ENCODE data around the gene ERICH3.

The ERICH3 gene

DNA sequence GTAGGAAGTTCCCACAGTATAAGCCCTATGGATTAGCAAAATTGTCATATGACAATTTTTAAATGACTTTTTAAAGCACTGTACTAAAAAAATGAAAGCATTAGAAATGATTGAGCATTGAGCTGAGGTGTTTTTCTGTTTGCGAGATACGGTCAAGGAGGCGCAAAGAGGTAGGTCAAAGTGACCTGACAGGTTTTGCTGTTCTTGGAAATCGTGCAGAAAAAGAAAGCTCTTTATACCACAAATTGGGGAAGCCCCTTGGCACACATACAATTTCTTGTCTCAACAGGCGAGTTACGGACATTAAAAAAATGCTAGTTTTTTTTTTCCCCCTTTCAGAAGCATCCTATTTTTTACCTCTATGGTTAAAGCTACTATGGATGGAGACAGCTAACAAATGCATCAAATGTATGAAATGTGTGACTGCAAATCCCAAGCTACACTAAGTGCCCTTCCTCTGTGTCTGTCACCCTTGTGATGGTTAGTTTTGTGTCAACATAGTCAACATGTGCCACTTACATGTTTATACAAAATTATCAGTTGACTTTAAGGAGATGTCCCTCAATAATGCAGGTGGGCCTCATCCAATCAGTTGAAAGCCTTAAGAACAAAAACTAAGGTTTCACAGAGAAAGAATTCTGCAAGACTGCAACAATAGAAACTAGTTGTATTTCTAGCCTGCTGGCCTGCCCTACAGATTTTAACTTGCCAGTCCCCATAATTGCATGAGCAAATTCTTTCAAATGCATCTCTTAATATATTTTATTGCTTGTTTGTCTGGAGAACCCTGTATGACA is 30.0 kb upstream of the ERICH3 start:
- no peak for TF ChIP-seq Cebpa-rat (IDR thresholded peaks at IDR 0.05)
- H3K9me3 ChIP-seq (replicated peaks in 1 of 11) = no peaks in the 10 kb centered on the region
- no peaks in the 10 kb centered on the region for H3K4me1 ChIP-seq
- H3K36me3 ChIP-seq = peaks cover 17 to 53% (median 41%) of the 10 kb centered on the region in 11 experiments
- no peak overlapping the region for H3K9ac ChIP-seq
- H3K4me3 ChIP-seq = no peak overlapping the region
- H4K20me1 ChIP-seq = no peaks in the 10 kb centered on the region
- no peak overlapping the region for H3K27ac ChIP-seq
- no peak overlapping the region for H3K4me2 ChIP-seq
- no peaks in the 10 kb centered on the region for H3K27me3 ChIP-seq

GRCh38 chr1:74699331-74699730 is 25.7 kb upstream of the ERICH3 start:
- no peak overlapping the region; a peak in 1 of 22 replicates for H3K4me2 ChIP-seq

DNA sequence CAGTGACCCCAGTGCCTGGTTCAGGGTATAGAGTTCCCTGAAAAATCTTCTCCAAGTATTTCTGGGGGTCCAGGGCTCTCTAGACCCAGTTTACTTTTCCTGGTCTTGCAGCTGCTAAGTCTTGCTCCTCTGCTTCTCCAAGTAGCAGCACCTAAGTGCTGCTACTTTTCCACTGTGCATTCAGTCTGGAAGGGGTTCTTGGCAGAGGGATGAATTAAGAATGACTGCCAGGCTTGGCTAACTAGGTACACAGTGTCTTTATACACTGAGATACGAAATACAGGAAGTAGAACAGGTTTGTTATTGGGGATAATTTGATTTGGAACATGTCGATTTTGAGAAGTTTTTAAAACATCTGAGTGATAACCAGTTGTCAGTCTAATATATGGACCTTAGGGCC is 24.2 kb upstream of the ERICH3 start:
- Histone ChIP-seq H3K9ac (no peak overlapping the region), H3K4me1 (no peaks in the 10 kb centered on the region), H3K27ac (no peak overlapping the region), H3K9me3 (replicated peaks in 1 of 11) (no peaks in the 10 kb centered on the region), H3K4me3 (no peak overlapping the region), H3K36me3 (peaks cover 0 to 6% (median 0%) of the 10 kb centered on the region in 11 experiments; a peak in 2 of 22 replicates), H3K27me3 (no peaks in the 10 kb centered on the region), H3K4me2 (no peak overlapping the region), H4K20me1 (no peaks in the 10 kb centered on the region)
- TF ChIP-seq Cebpa-rat (IDR thresholded peaks at IDR 0.05) = no peak

More at GRCh38 chr1:74699331-74699730, 25.7 kb upstream of the ERICH3 start:
- Histone ChIP-seq H4K20me1 (no peaks in the 10 kb centered on the region), H3K36me3 (peaks cover 3 to 21% (median 12%) of the 10 kb centered on the region in 11 experiments; a peak in 17 of 22 replicates), H3K4me3 (no peak overlapping the region), H3K9ac (no peak overlapping the region), H3K9me3 (replicated peaks in 1 of 11) (no peaks in the 10 kb centered on the region), H3K4me1 (no peaks in the 10 kb centered on the region), H3K27ac (no peak overlapping the region), H3K27me3 (no peaks in the 10 kb centered on the region)
- no peak for TF ChIP-seq Cebpa-rat (IDR thresholded peaks at IDR 0.05)

- no peaks in the 10 kb centered on the region for H3K4me1 ChIP-seq
- H3K9me3 ChIP-seq (replicated peaks in 1 of 11) = no peaks in the 10 kb centered on the region
- H3K36me3 ChIP-seq = no peaks in the 10 kb centered on the region
- no peak overlapping the region for H3K4me3 ChIP-seq
- no peak for TF ChIP-seq Cebpa-rat (IDR thresholded peaks at IDR 0.05)
- no peak overlapping the region for H3K4me2 ChIP-seq
- no peak overlapping the region for H3K9ac ChIP-seq
- no peaks in the 10 kb centered on the region for H4K20me1 ChIP-seq
- no peaks in the 10 kb centered on the region for H3K27me3 ChIP-seq
- H3K27ac ChIP-seq = no peak overlapping the region
These were observed 19.9 kb upstream of the ERICH3 start for GRCh38 chr1:74693473-74693872.

DNA sequence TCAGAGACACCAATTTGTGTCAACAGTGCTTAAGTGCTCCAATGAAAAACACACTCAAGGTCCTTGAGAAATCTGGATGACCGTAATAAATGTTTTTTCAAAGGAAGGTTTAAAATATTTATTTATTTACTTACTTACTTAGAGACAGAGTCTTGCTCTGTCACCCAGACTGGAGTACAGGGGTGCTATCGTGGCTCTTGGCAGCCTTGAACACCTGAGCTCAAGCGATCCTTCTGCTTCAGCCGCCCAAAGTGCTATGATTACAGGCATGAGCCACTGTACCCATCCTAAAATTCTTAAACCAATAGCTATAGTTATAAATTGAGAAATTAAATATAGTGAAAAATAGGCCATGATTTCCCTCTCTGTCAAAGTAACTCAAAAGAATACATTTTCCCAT is 17.3 kb upstream of the ERICH3 start:
- no peaks in the 10 kb centered on the region for H3K9me3 ChIP-seq (replicated peaks in 1 of 11)
- H3K4me1 ChIP-seq = no peaks in the 10 kb centered on the region

GRCh38 chr1:74690364-74690696 is 16.7 kb upstream of the ERICH3 start:
- H3K4me2 ChIP-seq = no peak overlapping the region

More for the DNA sequence above, 17.3 kb upstream of the ERICH3 start:
- Histone ChIP-seq H3K9ac (no peak overlapping the region), H3K4me3 (no peak overlapping the region), H4K20me1 (no peaks in the 10 kb centered on the region), H3K27me3 (no peaks in the 10 kb centered on the region), H3K27ac (no peak overlapping the region), H3K36me3 (no peaks in the 10 kb centered on the region), H3K4me2 (no peak overlapping the region)
- no peak for TF ChIP-seq Cebpa-rat (IDR thresholded peaks at IDR 0.05)

DNA sequence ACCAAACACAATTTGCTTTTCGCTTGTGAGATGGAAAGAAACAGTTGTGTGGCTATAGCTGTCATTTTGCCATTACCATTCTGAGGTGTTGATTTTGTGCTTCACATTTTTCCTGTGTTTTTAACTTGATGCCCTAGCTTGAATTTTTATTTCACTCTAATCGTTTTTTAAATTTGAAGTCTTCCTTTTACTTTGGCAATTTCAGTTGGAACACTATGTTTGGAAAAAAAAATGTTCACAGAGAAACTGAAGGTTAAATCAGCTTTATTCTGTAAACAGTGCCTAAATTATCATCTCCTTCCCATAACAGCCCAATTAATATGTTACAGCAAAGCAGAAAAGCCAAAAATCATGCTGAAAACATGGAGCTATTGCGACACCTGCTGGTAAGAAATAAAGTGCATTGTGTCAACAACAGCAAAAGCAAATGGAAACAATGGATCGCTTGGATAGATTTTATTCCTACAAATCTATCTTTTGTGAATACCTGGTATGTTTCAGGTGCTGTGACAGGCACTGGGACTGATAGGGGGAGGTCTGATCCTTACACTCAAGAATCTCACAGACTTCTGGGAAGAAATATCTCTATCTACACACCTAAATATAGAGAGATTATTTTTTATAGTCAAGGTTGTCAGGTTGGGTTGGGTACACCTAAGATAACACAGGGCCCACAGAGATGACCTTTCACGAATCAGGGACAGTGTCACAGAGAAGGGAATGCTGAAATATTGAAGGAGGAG is 16.2 kb upstream of the ERICH3 start:
- H3K27ac ChIP-seq = no peak overlapping the region
- no peaks in the 10 kb centered on the region for H3K4me1 ChIP-seq
- no peaks in the 10 kb centered on the region for H3K9me3 ChIP-seq (replicated peaks in 1 of 11)
- no peaks in the 10 kb centered on the region for H3K27me3 ChIP-seq
- H3K36me3 ChIP-seq = no peaks in the 10 kb centered on the region
- no peak overlapping the region for H3K4me3 ChIP-seq
- no peaks in the 10 kb centered on the region for H4K20me1 ChIP-seq
- H3K4me2 ChIP-seq = no peak overlapping the region
- H3K9ac ChIP-seq = peak overlapping the region in 2 of 11 experiments; percentile 9 to 22; a peak in 1 of 22 replicates
- peak in 4 of 11 experiments; percentile 18 to 61 (median 36); a peak in 4 of 22 replicates for TF ChIP-seq Cebpa-rat (IDR thresholded peaks at IDR 0.05)

More at GRCh38 chr1:74690364-74690696, 16.7 kb upstream of the ERICH3 start:
- H4K20me1 ChIP-seq = no peaks in the 10 kb centered on the region
- no peak overlapping the region for H3K4me3 ChIP-seq
- no peaks in the 10 kb centered on the region for H3K9me3 ChIP-seq (replicated peaks in 1 of 11)
- H3K36me3 ChIP-seq = no peaks in the 10 kb centered on the region
- H3K27me3 ChIP-seq = no peaks in the 10 kb centered on the region
- H3K4me1 ChIP-seq = no peaks in the 10 kb centered on the region
- no peak overlapping the region for H3K27ac ChIP-seq
- H3K9ac ChIP-seq = peak overlapping the region in 2 of 11 experiments; percentile 9 to 22; a peak in 1 of 22 replicates
- TF ChIP-seq Cebpa-rat (IDR thresholded peaks at IDR 0.05) = no peak

DNA sequence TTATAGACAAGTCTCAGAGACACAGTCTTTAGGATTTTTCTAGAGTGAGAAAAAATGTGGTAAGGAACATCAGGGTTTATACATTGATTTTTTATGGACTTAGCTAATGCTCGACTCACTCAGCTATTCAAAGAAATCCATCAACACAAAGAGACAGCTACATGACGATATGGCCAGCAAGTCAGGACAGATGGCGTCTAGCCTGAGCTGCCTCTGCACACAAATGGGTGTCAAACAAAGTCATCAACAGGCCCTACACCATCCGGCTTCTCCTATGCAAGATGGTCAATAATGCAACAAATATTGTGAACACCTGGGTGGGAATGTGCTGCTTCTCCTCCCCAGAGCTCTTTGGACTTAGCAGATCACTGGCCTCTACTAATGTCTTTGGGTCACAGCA is 13.3 kb upstream of the ERICH3 start:
- Histone ChIP-seq H3K4me2 (no peak overlapping the region), H3K4me1 (peaks cover 0 to 15% (median 0%) of the 10 kb centered on the region in 10 experiments; a peak in 5 of 20 replicates), H3K27ac (no peak overlapping the region), H3K9ac (no peak overlapping the region), H3K27me3 (no peaks in the 10 kb centered on the region), H4K20me1 (no peaks in the 10 kb centered on the region), H3K36me3 (no peaks in the 10 kb centered on the region), H3K4me3 (no peak overlapping the region), H3K9me3 (replicated peaks in 1 of 11) (no peaks in the 10 kb centered on the region)
- no peak for TF ChIP-seq Cebpa-rat (IDR thresholded peaks at IDR 0.05)

GRCh38 chr1:74684301-74684700 is 10.7 kb upstream of the ERICH3 start:
- no peak for TF ChIP-seq Cebpa-rat (IDR thresholded peaks at IDR 0.05)
- Histone ChIP-seq H3K27me3 (no peaks in the 10 kb centered on the region), H4K20me1 (no peaks in the 10 kb centered on the region), H3K36me3 (no peaks in the 10 kb centered on the region), H3K9me3 (replicated peaks in 1 of 11) (no peaks in the 10 kb centered on the region), H3K27ac (no peak overlapping the region), H3K4me3 (no peak overlapping the region), H3K4me1 (peaks cover 10 to 23% (median 17%) of the 10 kb centered on the region in 10 experiments; a peak in 19 of 20 replicates), H3K9ac (no peak overlapping the region), H3K4me2 (peak overlapping the region in 1 of 11 experiments; percentile 38; a peak in 2 of 22 replicates)
